Effector memory CD8-positive, alpha-beta T cell (primary cell): ENCODE measurements around the gene NBEAL2.
"Not testable (repeated sequence)": the region's sequence is repeated elsewhere in the genome, so short reads cannot be mapped to it uniquely, and the experiment has no call there.

Experiments used
- ATAC-seq: fragments of 150-1000 bp; cut with Tn5 transposase; replicated peaks from 2 replicates; pipeline ENCODE4 v1.10.0; 2021; ENCODE audit warnings: mild to moderate bottlenecking, moderate library complexity
- DNase-seq, 3 experiments: peaks; one replicate each; pipeline ENCODE4 v3.0.0; 2021
- H3K27ac Mint-ChIP-seq, 2 donors: one replicate each; pipeline ENCODE4 v1.8.0; 2022; ENCODE audit warnings: mild to moderate bottlenecking in 2 of 2, mixed read lengths in 2 of 2, moderate library complexity in 2 of 2
- H3K27me3 Mint-ChIP-seq, 2 donors: one replicate each; pipeline ENCODE4 v1.8.0; 2022; ENCODE audit warnings: mixed read lengths in 2 of 2
- H3K36me3 Mint-ChIP-seq: one replicate; pipeline ENCODE4 v1.8.0; 2022; ENCODE audit warnings: mild to moderate bottlenecking, moderate library complexity, mixed read lengths; ENCODE audit not compliant: insufficient read depth
- H3K4me1 Mint-ChIP-seq, 2 donors: one replicate each; pipeline ENCODE4 v1.8.0; 2022; ENCODE audit warnings: low read depth in 2 of 2, mixed read lengths in 2 of 2
- H3K4me3 Mint-ChIP-seq, 2 donors: one replicate each; pipeline ENCODE4 v1.8.0; 2022; ENCODE audit warnings: mild to moderate bottlenecking in 2 of 2, mixed read lengths in 2 of 2, moderate library complexity in 2 of 2
- H3K9me3 Mint-ChIP-seq, 2 donors: one replicate each; pipeline ENCODE4 v1.8.0; 2022; ENCODE audit warnings: mixed read lengths in 2 of 2

NBEAL2 gene

DNA sequence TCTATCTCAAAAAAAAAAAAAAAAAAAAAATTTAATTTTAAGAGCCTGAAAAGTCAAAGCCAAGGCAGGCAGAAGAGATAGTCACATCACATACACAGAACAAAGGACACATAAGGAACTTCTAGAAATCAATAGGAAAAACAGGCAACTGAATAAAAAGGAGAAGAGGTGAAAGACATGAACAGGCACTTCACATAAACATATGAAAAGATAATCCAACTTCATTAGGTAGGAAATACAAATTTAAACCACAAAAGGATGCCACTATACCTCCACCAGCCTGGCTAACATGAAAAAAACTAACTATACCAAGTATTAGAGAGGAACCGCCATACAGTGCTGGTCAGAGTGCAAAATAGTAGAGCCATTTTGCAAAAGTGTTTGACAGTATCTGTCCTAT is 17.0 kb upstream of the NBEAL2 start:
- Mint-ChIP-seq H3K4me3 (no peak overlapping the region), H3K36me3 (peaks cover 19% of the 10 kb centered on the region), H3K27me3 (no peaks in the 10 kb centered on the region), H3K27ac (peak overlapping the region in 1 of 2 donors; percentile 6), H3K4me1 (peaks cover 65 to 69% of the 10 kb centered on the region in 2 donors), H3K9me3 (no peaks in the 10 kb centered on the region)
- DNase-seq (no peak), ATAC-seq (no peak)

DNA sequence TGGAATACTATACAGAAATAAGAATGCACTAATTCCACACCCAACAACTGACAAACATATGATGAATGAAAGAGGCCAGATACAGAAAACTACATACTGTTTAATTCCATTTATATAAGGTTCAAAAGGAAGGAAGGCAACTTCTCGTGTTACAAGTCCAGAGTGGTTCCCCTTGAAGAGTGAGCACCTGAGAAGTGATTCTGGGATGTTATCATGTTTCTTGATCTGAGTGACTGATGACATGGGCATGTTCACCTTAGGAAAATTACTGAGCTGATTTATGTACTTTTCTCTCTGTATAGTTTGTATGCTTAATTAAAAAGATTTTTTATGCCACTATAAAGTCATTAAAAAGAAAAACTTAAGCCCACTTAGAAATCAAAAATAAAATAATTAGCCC is 16.5 kb upstream of the NBEAL2 start:
- DNase-seq (no peak), ATAC-seq (no peak)
- no peaks in the 10 kb centered on the region for H3K9me3 Mint-ChIP-seq
- H3K36me3 Mint-ChIP-seq: peaks cover 19% of the 10 kb centered on the region
- no peaks in the 10 kb centered on the region for H3K27me3 Mint-ChIP-seq
- H3K27ac Mint-ChIP-seq: peak overlapping the region in 1 of 2 donors; percentile 60
- no peak overlapping the region for H3K4me3 Mint-ChIP-seq
- H3K4me1 Mint-ChIP-seq: peaks cover 68 to 74% of the 10 kb centered on the region in 2 donors

DNA sequence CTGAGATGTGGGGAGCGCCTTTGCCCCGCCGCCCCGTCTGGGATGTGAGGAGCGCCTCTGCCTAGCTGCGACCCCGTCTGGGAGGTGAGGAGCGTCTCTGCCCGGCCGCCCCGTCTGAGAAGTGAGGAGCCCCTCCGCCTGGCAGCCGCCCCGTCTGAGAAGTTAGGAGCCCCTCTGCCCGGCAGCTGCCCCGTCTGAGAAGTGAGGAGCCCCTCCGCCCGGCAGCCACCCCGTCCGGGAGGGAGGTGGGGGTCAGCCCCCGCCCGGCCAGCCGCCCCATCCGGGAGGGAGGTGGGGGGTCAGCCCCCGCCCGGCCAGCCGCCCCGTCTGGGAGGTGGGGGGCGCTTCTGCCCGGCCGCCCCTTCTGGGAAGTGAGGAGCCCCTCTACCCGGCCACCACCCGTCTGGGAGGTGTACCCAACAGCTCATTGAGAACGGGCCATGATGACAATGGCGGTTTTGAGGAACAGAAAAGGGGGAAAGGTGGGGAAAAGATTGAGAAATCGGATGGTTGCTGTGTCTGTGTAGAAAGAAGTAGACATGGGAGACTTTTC is 15.4 kb upstream of the NBEAL2 start:
- H3K4me3 Mint-ChIP-seq, H3K9me3 Mint-ChIP-seq, DNase-seq, H3K27ac Mint-ChIP-seq, H3K27me3 Mint-ChIP-seq, ATAC-seq: not testable (repeated sequence)
- Mint-ChIP-seq H3K36me3 (peaks cover 13% of the 10 kb centered on the region), H3K4me1 (peaks cover 71 to 78% of the 10 kb centered on the region in 2 donors)

DNA sequence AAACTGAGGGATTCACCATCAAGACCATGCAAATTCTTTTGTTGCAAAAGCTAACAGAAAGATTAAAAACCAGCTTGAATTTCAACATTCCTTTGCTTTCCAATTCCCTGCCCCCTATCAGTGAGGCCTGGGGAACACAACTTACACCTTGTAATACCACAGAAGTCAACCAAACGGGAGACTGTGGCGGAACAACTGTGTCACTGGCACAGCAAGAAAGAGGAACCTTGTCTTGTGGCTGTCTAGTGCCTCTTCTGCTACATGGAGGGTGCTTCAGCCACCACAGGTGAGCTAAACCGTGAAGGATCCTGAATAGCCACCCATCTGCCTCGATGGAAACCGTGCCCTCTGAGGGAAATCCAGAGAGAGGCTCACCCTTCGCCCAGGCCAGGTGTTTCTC is 14.3 kb upstream of the NBEAL2 start:
- peaks cover 9% of the 10 kb centered on the region for H3K36me3 Mint-ChIP-seq
- no peak for DNase-seq
- H3K27ac Mint-ChIP-seq: peak overlapping the region; percentile 89 to 92
- H3K9me3 Mint-ChIP-seq: no peaks in the 10 kb centered on the region
- no peak overlapping the region for H3K4me3 Mint-ChIP-seq
- H3K4me1 Mint-ChIP-seq: peaks cover 69 to 76% of the 10 kb centered on the region in 2 donors
- ATAC-seq: peak; percentile 35
- H3K27me3 Mint-ChIP-seq: no peaks in the 10 kb centered on the region

DNA sequence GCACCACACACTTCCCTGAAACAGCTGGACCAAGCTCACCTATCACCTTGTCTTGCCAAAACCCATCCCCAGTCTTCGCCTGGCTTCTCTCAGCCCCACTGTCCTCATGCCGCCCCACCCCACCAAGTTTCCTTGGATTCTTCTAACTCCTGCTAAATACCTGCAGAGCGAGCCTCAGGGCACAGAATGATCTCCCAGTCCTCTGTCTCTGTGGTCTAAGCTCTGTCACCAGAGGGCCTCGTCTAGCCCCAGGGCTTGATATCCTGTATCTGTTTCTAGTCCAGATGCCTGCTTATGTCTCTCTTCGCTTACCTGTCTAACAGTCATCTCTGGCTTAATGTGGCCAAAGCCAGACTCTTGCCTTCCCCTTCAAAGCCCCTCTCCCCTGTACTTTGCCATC is 12.7 kb upstream of the NBEAL2 start:
- H3K27ac Mint-ChIP-seq: peak overlapping the region; percentile 89 to 92
- DNase-seq: no peak
- H3K36me3 Mint-ChIP-seq: peaks cover 16% of the 10 kb centered on the region
- peaks cover 69 to 74% of the 10 kb centered on the region in 2 donors for H3K4me1 Mint-ChIP-seq
- ATAC-seq: peak; percentile 42
- H3K4me3 Mint-ChIP-seq: peak overlapping the region; percentile 13 to 27
- H3K9me3 Mint-ChIP-seq: no peaks in the 10 kb centered on the region
- no peaks in the 10 kb centered on the region for H3K27me3 Mint-ChIP-seq

DNA sequence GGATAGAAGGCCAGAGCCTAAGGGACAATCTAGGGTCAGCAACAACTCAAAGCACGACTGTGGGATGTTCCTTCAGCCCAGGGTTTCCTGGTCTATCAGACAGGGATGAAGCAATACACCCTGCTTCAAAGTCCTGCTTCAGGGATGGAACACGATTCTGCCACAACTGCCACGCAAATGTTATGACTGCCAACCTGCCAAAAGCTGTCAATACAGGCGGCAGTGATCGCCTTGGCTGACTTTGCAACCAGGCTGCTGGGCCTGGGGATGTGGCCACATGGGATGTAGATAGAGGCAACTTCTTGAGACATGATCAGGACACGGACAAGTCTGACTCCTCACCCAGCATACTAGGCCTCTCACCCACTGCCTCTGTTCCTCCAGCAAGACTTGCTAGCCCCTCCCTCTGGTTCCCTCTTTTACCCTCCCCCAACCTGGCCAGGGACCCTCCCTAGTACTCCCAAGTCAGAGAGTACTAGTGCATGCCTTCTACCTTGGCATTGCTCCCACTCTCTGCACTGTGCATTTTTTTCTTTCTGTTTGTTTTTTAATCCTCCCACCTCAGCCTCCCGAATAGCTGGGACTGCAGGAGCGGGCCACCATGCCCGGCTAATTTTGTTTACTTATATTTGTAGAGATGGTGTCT is 10.6 kb upstream of the NBEAL2 start:
- H3K9me3 Mint-ChIP-seq: no peaks in the 10 kb centered on the region
- H3K27me3 Mint-ChIP-seq: no peaks in the 10 kb centered on the region
- peaks cover 32% of the 10 kb centered on the region for H3K36me3 Mint-ChIP-seq
- peak overlapping the region in 1 of 2 donors; percentile 10 for H3K4me3 Mint-ChIP-seq
- DNase-seq (no peak), ATAC-seq (no peak)
- H3K4me1 Mint-ChIP-seq: peaks cover 78 to 80% of the 10 kb centered on the region in 2 donors
- H3K27ac Mint-ChIP-seq: peak overlapping the region in 1 of 2 donors; percentile 75

DNA sequence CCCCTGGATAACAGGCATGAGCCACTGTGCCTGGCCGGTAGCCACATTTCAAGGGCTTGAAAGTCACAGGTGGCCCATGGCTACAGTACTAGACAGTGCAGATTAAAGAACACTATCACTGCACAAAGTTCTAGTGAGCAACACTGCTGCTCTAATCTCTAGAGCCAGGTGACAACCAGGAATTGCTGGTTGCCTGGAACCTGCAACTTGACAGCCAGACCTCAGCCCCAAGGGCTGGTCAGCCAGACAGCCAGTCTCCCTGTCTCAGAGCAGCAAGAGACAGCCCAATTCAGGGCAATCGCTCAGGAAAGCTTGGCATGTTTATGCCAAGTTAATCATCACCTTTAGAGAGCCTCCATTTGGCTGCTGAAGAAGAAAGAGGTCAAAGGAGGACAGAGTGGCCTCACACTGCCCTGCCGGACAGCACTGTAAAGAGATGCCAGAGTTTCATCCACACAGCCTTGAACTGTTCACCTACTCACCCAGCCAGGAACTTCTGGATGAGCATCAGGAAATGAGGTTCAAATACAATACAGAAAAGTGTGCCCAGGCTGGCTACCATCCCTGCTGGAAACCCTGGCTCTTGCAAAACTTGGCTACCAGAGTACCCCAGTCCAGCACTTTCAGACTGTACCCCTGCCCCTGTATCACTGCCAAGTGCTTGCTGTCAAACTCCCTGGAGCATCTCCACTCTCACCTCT is 8.9 kb upstream of the NBEAL2 start:
- H3K4me3 Mint-ChIP-seq: peak overlapping the region; percentile 37 to 75
- H3K27me3 Mint-ChIP-seq: no peaks in the 10 kb centered on the region
- no peak for DNase-seq
- H3K36me3 Mint-ChIP-seq: peaks cover 47% of the 10 kb centered on the region
- H3K4me1 Mint-ChIP-seq: peaks cover 86% of the 10 kb centered on the region in 2 donors
- H3K27ac Mint-ChIP-seq: peak overlapping the region; percentile 91 to 93
- ATAC-seq: no peak
- H3K9me3 Mint-ChIP-seq: no peaks in the 10 kb centered on the region

DNA sequence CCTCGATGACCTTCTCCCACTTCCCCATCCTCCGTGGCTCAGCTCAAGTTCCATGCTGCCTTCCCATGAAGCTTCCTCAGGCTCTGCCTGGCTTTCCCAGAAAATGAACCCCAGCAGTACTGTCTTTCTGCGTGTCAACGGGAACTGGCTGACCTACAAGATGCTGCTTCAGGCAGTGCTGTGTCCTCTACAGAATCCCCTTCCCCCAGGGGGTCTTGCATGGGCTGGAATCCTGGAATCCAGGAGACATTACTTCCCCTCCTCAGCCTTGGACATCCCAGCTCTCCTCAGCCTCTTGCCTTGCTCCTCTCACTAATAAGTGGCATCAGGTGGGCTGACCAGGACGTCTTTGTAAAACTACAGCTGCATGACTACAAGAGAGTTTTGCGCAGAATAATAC is 8.3 kb upstream of the NBEAL2 start:
- Mint-ChIP-seq H3K4me1 (peaks cover 80% of the 10 kb centered on the region in 2 donors), H3K27me3 (no peaks in the 10 kb centered on the region), H3K36me3 (peaks cover 50% of the 10 kb centered on the region), H3K4me3 (peak overlapping the region; percentile 75 to 81), H3K9me3 (no peaks in the 10 kb centered on the region), H3K27ac (peak overlapping the region; percentile 91 to 93)
- no peak for ATAC-seq
- DNase-seq: no peak

DNA sequence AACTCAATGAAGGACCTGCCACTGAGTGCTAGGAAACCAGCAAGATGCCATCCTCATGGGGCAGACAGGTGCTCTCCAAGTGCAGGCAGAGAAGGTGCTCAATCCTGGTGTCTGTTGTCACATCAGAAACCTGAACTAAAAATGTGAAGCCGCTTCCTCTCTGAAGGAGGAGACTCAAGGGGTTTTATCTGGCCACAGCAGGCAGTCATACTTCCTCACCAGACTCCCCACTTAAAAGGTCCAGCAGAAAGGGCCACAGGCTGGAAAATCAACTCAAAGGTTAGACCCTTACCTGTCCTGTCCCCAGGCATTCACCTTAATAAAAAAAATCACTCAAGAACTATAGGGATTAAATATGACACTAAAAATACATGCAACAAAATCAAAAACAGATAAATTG is 7.7 kb upstream of the NBEAL2 start:
- H3K36me3 Mint-ChIP-seq: peaks cover 54% of the 10 kb centered on the region
- H3K9me3 Mint-ChIP-seq: no peaks in the 10 kb centered on the region
- ATAC-seq (no peak), DNase-seq (no peak)
- H3K27ac Mint-ChIP-seq: peak overlapping the region; percentile 91 to 93
- H3K4me3 Mint-ChIP-seq: peak overlapping the region; percentile 75 to 81
- peaks cover 75 to 79% of the 10 kb centered on the region in 2 donors for H3K4me1 Mint-ChIP-seq
- no peaks in the 10 kb centered on the region for H3K27me3 Mint-ChIP-seq

DNA sequence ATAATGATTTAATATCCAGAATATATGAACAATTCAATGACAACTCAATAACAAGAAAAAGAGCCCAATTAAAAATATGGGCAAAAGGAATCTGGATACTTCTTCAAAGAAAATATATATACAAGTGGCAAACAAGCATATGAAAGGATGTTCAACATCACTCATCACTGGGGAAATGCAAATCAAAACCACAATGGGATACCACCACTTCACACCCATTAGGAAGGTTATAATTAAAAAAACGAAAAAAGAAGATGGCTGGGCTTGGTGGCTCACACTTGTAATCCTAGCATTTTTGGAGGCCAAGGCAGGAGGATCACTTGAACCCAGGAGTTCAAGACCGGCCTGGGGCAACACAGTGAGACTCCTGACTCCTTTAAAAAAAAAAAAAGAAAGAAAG is 7.1 kb upstream of the NBEAL2 start:
- no peak for ATAC-seq
- Mint-ChIP-seq H3K36me3 (peaks cover 51% of the 10 kb centered on the region), H3K4me3 (peak overlapping the region; percentile 75 to 81), H3K27me3 (no peaks in the 10 kb centered on the region), H3K27ac (peak overlapping the region; percentile 91 to 93), H3K9me3 (no peaks in the 10 kb centered on the region), H3K4me1 (peaks cover 70 to 77% of the 10 kb centered on the region in 2 donors)
- DNase-seq: no peak

DNA sequence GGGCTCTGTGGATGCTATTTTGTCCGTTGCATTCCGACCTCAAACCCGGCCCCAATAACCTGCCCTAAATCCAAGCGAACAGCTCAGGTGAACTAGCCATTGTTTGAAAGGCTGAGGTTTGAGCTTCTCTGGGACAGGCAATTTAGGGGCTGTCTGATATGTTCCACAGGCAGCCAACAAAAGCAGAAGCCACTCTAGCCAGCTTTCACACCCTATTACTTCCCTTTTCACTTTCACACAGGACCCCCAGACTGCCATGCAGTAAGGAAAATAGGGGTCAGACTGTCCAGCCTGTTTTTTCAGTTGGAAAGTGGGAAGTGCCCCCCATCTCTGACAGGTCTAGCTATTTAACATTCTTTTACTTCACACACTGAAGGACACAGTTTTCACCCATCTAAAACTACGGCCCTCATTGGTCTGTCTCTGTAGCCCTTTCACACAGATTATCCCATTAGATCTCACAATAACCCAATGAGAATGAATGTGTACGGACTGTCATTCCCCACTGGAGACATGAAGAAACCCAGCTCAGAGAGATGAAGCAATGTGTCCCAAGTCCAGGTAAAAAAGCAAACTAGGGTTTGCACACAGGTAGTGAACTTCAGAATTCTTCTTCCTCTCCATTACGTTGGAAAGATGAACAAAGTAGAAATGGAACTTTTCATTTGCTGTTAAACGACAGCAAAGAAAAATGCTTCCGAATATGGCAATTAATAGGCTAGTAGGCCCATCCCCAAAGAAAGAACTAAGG is 4.9 kb upstream of the NBEAL2 start:
- no peaks in the 10 kb centered on the region for H3K9me3 Mint-ChIP-seq
- H3K27ac Mint-ChIP-seq: peak overlapping the region; percentile 95
- H3K27me3 Mint-ChIP-seq: no peaks in the 10 kb centered on the region
- peaks cover 51% of the 10 kb centered on the region for H3K36me3 Mint-ChIP-seq
- no peak for DNase-seq
- H3K4me3 Mint-ChIP-seq: peak overlapping the region; percentile 91 to 97
- H3K4me1 Mint-ChIP-seq: peaks cover 61 to 69% of the 10 kb centered on the region in 2 donors
- ATAC-seq: no peak

DNA sequence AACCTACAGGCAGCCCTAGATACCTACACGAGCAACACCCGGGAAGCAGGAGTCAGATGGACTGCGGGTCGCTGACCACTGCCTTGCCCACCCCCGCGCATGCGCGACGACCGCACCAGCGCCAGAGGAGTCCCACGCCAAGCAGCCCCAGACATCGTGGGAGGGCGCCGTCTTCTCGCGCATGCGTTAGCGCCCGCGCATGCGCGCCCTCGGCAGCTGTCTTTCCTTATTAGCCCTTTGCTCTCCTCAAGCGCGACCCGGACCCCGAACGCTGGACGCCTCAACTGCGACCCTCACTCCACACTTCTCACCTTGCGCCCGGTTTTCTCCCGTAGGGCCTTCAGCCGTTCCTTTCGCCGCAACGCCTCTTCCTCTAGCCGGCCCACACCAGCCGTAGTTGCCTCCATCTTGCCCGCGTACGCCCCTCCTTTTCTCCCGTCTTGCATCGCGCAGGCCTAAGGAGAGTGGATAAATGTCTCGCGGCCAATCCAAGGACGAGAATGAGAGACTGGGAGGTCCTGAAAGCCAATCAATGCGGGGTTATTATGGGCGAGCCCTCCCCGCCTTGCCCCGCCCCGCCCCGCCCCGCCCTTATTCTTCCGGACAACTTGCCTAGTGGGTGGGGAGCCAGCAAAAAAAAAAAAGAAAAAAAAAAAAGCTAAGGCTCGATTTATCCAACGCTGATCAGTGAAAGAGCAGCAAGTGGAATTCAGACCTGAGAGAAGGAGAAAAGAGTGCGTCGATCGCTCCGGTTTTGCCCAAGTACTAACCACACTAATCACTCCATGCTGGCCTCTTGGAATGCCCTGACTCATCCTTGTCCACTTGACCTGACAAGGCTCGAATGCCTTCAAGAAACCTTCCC is 2.9 kb upstream of the NBEAL2 start, which contains the start of gene CCDC12:
Gene CCDC12 (minus strand): TSS at position 420 of the 865 bp plus-strand sequence. CDS start 13 bp downstream, at position 407.
- Mint-ChIP-seq H3K4me1 (peaks cover 52 to 61% of the 10 kb centered on the region in 2 donors), H3K27ac (peak within 1 kb of the TSS; percentile 95), H3K36me3 (peaks cover 50% of the 10 kb centered on the region), H3K9me3 (no peaks in the 10 kb centered on the region), H3K4me3 (peak within 1 kb of the TSS; percentile 91 to 97), H3K27me3 (no peaks in the 10 kb centered on the region)
- peak; percentile 88 to 92 (median 91) for DNase-seq
- peak; percentile 73 for ATAC-seq
